Measurements from ENCODE around the gene ASIC1.
"Not testable (repeated sequence)": the region's sequence is repeated elsewhere in the genome, so short reads cannot be mapped to it uniquely, and the experiment has no call there.

Gene ASIC1

GRCh38 chr12:50026691-50027090 lies 30.7 kb upstream of the ASIC1 start:
- TF ChIP-seq CTCF (IDR thresholded peaks at IDR 0.05; ENCODE audit: low read length, missing control alignments), result no peak
- H3K4me3 ChIP-seq (replicated peaks; ENCODE audit: low read depth, low read length), result no peak overlapping the region
- no peak for DNase-seq (ENCODE audit: low read depth)

DNA sequence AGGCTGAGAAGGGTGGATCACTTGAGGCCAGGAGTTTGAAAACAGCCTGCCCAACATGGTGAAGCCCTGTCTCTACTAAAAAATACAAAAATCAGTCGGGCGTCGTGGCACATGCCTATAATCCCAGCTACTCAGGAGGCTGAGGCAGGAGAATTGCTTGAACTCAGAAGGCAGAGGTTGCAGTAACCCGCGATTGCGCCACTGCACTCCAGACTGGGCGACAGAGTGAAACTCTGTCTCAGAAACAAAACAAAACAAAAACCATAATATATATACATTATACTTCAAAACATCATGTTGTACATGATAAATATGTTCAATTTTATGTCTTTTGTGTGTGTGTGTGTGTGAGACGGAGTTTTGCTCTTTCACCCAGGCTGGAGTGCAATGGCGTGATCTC lies 26.9 kb upstream of the ASIC1 start:
- not testable (repeated sequence) for H3K4me3 ChIP-seq (replicated peaks; ENCODE audit: low read depth, low read length); DNase-seq (ENCODE audit: low read depth)

GRCh38 chr12:50032515-50032853 lies 24.9 kb upstream of the ASIC1 start:
- H3K4me3 ChIP-seq (replicated peaks; ENCODE audit: low read depth, low read length), result peak overlapping the region; percentile 19
- no peak for DNase-seq (ENCODE audit: low read depth)
- no peak for TF ChIP-seq CTCF (IDR thresholded peaks at IDR 0.05; ENCODE audit: low read length, missing control alignments)

DNA sequence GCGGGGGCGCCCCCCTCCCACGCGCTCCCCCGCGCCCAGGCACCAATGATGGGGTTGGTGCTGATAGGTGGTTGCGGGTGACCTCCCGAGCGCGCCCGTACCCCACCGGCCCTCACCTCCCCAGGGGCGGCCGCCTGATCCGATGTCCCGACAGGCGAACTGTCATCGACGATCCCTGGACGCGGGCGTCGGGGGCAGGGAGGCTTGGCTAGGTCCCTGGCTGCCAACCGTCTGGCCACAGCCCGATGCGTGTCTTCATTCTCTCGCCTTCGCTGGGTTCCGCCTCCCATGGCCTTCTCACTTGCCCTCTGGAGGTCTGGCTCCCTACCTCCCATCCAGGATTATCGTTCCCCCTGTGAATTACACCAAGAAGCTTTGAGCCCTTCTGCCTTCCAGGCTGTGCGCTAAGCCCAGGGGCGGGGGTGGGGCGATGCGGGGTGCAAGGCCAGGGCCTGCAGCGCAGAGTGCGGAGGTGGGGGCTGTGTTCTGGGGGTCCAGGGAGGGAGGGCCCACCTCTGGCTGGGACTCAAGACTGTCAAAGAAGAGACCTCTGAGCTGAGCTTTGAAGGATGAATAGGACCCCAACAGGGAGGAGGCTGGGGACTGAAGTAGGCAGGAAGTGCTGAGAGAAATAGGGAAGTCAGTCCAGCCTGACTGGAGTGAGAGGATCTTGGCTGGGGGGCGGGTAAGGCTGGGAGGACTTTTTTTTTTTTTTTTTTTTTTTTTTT lies 24.4 kb upstream of the ASIC1 start:
- H3K4me3 ChIP-seq (replicated peaks; ENCODE audit: low read depth, low read length), result peak overlapping the region; percentile 19
- DNase-seq (ENCODE audit: low read depth), result no peak
- no peak for TF ChIP-seq CTCF (IDR thresholded peaks at IDR 0.05; ENCODE audit: low read length, missing control alignments)

- no peak for TF ChIP-seq CTCF (IDR thresholded peaks at IDR 0.05; ENCODE audit: low read length, missing control alignments)
- DNase-seq (ENCODE audit: low read depth), result no peak
- H3K4me3 ChIP-seq (replicated peaks; ENCODE audit: low read depth, low read length), result no peak overlapping the region
These were observed 19.1 kb upstream of the ASIC1 start for GRCh38 chr12:50038336-50038735.

GRCh38 chr12:50039151-50039835 lies 18.1 kb upstream of the ASIC1 start:
- no peak overlapping the region for H3K4me3 ChIP-seq (replicated peaks; ENCODE audit: low read depth, low read length)
- peak; percentile 90 for TF ChIP-seq CTCF (IDR thresholded peaks at IDR 0.05; ENCODE audit: low read length, missing control alignments)
- peak; percentile 81 for DNase-seq (ENCODE audit: low read depth)

GRCh38 chr12:50040657-50041056 lies 16.7 kb upstream of the ASIC1 start:
- no peak for TF ChIP-seq CTCF (IDR thresholded peaks at IDR 0.05; ENCODE audit: low read length, missing control alignments)
- H3K4me3 ChIP-seq (replicated peaks; ENCODE audit: low read depth, low read length), result no peak overlapping the region
- DNase-seq (ENCODE audit: low read depth), result no peak
